ENCODE measurements around the gene SLC35G6. TPM values are rescaled to one million over a fixed set of nuclear protein-coding genes. Genes with fewer than 3 reads are reported as not detected.
A peak's percentile ranks its signal among the peaks of the same experiment; 100 is the strongest.
"Not testable (repeated sequence)": the region's sequence is repeated elsewhere in the genome, so short reads cannot be mapped to it uniquely, and the experiment has no call there.

SLC35G6 gene
- total RNA-seq, 1 donor = not detected

DNA sequence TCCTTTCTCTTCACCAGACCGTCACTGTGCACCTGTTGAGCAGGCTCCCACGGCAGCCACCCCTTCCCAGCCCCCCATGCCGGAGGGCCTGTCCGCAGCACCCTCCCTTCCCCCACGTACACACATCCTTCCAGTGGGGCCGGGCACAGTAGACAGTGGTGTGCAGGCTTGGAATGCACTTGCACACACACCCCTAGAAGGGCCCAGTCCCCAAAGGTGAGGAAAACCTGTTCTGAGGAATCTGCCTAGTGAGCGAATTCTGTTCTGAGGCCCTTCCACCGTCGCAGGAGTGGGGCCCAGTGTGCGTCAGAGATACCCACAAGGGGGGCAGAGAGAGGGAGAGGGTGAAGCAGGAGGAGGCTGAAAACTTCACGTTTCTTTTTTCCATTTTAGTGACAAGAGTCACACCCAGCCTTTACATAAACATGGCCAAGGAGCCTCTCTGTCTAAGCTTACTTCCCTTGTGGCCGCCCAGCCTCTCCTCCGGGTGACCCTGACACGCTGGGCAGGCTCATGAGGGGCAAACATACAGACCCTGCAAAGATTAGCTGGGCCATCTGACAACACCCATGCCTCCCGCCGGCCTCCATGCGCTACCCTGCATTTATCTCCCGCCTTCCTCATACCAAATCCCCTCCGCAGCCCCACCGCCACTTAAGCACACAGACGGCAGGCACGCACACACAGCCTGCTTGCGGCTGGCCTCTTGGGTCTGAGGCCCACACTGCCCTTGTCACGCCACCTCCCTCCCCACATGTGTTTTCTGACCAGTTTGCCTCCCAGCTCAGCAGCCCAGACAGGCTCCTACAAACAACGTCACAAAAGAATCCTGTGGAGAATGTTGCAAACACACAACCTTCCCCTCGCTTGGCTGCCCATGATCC lies 3.6 kb upstream of the SLC35G6 start:
- peak in 1 of 3 donors; percentile 54 for DNase-seq (ENCODE audit: low read depth in 2 of 3, low spot score in 2 of 3)

DNA sequence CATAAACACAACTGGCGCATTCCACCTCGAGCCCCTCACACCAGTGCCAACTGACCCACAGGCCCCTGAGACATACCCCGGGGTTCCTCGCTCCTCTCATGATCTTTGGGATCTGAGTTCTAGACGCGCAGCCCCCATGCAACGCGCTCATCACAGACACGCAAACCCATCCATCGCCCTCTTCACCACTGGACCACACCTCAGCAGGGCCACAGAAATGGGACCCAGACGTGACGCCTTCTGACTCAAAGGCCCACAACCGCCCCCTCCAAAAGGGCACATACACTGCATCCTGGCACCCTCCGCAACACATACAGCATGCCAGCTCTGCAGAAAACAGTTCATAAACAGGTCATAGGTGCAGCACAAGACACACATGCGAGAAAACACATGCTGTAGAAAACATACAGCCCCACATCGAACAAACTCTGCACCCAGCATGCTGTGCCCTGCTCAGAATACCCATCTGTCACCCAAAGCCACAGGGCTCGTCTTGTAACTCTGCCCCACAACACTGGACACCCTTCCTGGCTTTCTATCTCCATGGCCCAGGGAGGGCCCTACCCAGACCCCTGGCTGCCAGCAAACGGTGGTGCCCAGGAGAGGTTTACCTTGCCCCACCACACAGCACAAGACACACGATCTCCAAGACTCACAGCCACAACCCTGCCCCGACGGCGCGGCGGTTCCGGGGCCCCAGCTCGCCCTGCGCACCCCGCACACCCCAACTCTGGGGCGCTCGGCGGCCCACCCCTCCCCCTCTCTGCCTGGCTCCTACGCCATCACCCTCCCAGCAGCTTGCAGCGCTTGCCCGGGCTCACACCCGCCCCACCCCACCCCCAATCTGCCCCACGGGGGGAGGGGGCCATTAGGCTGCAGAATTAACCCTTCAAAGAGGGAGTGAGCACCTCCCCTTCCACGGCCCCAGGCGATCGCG lies 2.7 kb upstream of the SLC35G6 start:
- peak in 2 of 3 donors; percentile 47 to 69 for DNase-seq (ENCODE audit: low read depth in 2 of 3, low spot score in 2 of 3)

DNA sequence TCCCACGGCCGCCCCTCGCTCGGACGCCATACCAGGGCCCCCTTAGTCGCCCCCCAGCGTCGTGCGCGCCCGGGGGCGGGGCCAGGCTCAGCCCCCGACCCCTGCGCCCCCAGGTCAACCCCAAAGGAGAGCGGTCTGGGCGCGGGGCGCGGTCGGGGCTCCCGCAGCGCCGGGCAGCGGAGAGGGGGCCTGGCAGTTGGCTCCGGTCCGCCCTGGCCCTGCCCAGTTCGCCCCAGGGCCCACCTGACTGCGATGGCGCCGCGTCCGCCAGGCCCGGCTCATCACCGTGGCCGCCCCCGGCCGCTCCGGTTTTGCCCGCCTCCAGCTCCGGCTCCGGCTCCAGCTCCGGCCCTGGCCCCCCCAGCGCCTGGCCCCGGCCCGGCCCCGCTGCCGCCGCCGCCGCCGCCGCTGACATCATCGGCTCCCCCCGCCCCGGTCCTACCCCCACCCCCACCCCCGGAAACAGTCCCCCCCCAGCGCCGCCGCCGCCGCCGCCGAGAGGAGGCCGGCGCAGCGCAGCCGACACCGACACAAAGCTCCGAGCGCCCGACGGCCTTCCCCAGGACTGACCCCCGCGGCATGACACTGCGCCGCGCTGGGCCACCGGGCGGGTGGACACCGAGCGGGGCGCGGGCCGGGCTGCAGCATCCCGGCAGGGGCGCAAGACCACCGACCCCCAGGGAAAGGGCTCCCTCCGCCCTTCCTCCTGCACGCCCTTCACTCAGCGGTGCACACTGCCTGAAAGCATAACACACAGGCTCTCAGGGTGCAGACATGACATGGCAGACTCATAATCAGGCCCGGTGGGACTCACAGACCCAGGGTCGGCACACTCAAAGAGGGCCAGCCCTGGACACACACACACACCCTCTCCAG lies 1.8 kb upstream of the SLC35G6 start, which contains the start of gene ZBTB4:
ZBTB4 (minus strand) TSS at position 419 of the 876 bp plus-strand sequence. CDS start 12,830 bp downstream, outside the sequence.
- peak; percentile 52 to 59 (median 55) for DNase-seq (ENCODE audit: low read depth in 2 of 3, low spot score in 2 of 3)

DNA sequence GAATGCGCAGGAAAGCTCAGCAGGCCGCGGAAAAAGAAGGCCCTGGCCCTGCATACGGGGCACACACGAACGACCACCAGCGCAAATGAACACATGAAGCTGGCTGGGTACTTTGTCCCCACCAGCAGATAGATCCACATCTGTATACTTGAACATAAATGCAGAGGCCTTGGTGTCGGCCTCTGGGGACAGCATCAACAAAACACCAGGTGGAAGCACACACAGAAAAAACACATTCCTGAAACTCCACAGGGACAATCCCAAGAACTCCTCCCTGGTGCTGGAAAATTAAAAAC lies 1.2 kb upstream of the SLC35G6 start:
- DNase-seq (ENCODE audit: low read depth in 2 of 3, low spot score in 2 of 3) = no peak

DNA sequence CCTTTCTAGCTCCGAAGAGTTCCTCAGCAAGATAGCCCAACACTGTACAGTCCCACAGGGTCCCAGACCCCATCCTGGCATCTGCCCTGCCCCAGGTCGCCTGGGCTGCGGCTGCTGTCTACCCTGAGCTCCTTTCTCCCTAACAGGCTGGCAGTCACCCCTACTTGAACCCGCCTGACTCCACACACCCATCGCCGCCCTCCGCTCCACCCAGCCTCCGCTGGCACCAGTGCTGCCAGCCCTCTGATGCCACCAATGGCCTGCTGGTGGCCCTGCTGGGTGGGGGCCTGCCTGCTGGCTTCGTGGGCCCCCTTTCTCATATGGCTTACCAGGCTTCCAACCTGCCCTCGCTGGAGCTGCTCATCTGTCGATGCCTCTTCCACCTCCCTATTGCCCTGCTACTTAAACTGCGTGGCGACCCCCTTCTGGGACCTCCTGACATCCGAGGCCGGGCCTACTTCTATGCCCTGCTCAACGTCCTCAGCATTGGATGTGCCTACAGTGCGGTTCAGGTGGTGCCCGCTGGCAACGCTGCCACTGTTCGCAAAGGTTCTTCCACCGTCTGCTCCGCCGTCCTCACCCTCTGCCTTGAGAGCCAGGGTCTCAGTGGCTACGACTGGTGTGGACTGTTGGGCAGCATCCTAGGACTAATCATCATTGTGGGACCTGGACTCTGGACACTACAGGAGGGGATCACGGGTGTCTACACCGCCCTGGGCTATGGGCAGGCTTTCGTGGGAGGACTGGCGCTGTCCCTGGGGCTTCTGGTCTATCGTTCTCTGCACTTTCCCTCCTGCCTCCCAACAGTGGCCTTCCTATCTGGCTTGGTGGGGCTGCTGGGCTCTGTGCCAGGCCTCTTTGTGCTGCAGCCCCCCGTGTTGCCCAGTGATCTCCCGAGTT lies 846 bp downstream of the SLC35G6 start:
- DNase-seq (ENCODE audit: low read depth in 2 of 3, low spot score in 2 of 3) = not testable (repeated sequence)

DNA sequence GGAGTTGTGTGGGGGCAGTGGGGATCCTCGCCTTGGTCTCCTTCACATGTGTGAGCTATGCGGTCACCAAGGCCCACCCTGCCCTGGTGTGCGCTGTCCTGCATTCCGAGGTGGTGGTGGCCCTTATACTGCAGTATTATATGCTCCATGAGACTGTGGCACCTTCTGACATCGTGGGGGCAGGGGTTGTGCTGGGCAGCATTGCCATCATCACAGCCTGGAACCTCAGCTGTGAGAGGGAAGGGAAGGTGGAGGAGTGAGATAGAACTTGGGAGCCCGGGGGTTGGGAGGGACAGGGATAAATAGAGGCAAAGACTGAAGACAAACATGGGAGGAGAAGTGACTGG lies 1.5 kb downstream of the SLC35G6 start:
- not testable (repeated sequence) for DNase-seq (ENCODE audit: low read depth in 2 of 3, low spot score in 2 of 3)

DNA sequence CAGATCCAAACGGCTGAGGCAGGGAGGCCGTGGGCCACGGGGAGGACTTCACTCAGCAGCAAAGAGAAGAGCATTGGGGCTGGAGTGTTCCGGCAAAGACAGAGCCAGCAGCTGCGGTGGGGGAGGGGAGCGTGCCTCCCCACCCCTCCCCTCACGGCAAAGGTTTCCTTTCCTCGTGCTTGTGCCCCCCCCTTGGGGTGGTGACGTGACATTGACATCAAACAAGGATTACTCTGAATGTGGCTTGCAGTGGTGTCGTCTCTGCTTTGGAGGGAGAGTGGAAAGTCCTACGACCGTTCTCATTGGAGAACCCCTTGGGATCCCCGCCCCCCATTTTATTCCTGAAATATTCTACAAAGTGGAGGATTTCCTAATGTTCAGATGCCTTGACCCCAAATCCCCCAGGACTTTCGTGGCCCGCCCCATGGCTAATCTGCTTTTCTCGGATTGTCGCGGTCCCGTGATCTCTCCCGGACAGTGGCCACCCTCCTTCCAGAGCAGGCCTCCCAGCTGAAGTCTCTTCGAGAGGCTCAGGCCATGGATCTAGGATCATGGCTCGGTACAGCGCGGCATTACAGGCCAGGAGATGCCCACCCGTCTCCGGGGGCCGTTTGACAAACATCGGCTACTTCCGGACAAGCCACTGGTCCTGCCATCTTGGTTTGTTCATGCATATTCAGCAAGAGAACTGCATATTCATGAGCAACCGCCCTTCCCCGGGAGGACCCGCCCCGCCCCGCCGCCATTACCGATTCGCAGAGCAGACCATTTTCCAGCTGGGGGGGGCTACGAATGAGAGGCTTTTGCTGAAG lies 2.2 kb downstream of the SLC35G6 start:
- DNase-seq (ENCODE audit: low read depth in 2 of 3, low spot score in 2 of 3) = peak; percentile 81 to 97 (median 93)

DNA sequence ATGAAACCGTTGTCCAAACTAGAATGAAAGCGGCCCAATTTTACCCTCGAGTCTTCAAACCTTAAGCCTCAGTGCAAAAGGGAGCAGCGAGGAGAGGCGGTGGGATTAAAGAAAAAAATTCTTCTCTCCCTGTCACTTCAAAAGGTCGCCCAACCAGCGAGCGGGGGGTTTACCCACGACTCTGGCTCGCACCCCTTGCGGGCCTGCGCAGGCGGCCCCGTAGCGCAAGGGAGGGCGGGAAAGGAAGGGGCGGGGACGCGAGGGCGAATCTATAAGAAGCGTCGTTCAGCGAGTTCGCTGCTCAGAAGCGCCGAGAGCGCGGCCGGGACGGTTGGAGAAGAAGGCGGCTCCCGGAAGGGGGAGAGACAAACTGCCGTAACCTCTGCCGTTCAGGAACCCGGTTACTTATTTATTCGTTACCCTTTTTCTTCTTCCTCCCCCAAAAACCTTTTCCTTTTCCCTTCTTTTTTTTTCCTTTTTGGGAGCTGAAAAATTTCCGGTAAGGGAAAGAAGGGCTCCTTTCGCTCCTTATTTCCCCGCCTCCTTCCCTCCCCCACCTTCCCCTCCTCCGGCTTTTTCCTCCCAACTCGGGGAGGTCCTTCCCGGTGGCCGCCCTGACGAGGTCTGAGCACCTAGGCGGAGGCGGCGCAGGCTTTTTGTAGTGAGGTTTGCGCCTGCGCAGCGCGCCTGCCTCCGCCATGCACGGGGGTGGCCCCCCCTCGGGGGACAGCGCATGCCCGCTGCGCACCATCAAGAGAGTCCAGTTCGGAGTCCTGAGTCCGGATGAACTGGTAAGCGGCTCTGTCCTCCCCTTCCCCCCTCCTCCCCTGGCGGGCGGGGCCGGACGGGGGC lies 3.0 kb downstream of the SLC35G6 start, which contains the start of gene POLR2A:
POLR2A (plus strand) TSS at position 300 of the 852 bp plus-strand sequence.
- peak; percentile 98 to 100 (median 98) for DNase-seq (ENCODE audit: low read depth in 2 of 3, low spot score in 2 of 3)

DNA sequence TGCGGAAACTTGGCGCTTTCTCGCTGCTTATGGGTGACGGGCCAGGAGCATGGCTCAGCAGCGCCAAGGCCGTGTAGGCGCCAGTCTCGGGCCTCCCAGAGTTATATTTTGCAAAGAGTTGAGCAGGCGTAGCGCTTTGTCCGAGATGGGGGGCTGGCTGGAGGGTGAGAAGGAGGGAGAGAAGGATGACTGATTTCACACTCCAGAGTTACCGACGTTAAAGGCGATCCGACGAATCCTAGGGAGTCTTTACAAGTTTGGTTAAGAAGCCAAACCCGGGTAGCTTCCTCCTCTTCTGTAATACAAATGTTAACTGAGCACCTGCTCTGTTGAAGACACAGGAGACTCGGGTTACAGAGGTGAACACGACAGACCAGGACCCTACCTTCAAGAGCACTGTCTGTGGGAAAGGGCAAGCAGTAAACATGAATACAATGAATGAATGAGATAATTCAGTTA lies 3.7 kb downstream of the SLC35G6 start:
- no peak for DNase-seq (ENCODE audit: low read depth in 2 of 3, low spot score in 2 of 3)

DNA sequence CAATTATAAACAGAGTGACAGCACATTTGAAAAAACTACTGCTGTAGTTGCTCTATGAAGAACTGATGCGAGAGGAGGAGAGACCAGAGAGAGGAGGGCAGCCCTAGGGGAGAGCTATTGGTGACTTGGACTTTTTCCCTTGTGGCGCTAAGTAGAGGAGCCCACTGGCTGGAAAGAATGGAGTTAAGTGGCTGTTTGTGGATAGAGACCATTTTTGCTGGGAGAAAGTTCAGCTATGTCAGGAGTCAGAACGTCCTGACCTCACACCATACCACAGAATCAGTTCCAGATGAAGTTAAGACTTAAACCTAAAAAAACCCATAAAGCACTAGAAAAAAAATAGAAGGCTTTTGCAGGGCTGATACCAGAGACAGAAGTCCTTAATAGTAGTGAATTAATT lies 4.9 kb downstream of the SLC35G6 start:
- no peak for DNase-seq (ENCODE audit: low read depth in 2 of 3, low spot score in 2 of 3)

DNA sequence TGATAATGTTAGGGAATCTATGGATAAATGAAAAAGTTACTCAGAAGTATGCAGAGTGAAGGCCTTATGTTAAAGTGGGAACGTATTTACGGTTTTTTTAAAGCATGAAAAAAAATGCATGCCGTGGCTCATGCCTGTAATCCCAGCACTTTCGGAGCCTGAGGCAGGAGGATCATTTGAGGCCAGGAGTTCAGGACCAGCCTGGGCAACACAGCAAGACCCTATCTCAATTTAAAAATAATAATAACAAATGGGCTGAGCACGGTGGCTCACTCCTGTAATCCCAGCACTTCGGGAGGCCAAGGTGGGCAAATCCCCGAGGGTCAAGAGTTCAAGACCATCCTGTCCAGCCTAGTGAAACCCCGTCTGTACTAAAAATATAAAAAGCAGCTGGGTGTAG lies 8.9 kb downstream of the SLC35G6 start:
- no peak for DNase-seq (ENCODE audit: low read depth in 2 of 3, low spot score in 2 of 3)

DNA sequence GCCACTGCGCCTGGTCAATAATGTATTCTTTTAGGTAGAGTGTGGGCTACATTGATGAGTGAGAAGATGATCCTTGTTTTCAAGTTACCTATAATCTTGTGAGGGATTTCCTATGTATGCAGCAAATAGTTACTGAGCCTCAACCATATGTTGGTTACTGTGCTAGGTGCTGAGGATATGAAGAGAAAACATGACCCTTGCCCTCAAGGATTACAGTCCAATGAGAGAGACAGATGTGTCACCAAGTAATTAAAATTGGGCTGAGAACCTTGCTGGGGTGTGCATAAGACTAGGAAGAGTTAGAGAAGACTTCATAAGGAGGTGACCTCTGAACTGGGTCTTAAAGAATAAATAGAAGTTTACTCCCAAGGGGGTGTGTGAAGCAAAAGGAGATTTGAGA lies 10.3 kb downstream of the SLC35G6 start:
- DNase-seq (ENCODE audit: low read depth in 2 of 3, low spot score in 2 of 3) = no peak

DNA sequence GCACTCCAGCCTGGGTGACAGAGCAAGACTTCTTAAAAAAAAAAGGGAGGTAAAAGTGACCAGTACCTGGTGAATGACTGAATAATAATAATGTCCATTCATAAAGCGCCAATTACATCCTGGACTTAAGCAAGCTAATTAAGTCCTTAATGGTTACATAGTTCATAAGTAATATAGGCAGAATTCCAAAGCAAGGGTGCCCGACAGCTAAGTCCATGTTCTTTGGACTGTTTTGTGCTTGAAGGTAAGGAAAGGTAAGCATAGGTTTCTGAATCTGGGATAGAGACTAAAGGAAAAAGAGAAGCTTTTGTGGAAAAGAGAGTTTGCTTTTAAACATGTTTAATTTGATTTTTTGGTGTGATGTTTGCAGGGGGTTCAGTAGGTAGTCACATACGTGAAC lies 12.7 kb downstream of the SLC35G6 start:
- DNase-seq (ENCODE audit: low read depth in 2 of 3, low spot score in 2 of 3) = no peak

DNA sequence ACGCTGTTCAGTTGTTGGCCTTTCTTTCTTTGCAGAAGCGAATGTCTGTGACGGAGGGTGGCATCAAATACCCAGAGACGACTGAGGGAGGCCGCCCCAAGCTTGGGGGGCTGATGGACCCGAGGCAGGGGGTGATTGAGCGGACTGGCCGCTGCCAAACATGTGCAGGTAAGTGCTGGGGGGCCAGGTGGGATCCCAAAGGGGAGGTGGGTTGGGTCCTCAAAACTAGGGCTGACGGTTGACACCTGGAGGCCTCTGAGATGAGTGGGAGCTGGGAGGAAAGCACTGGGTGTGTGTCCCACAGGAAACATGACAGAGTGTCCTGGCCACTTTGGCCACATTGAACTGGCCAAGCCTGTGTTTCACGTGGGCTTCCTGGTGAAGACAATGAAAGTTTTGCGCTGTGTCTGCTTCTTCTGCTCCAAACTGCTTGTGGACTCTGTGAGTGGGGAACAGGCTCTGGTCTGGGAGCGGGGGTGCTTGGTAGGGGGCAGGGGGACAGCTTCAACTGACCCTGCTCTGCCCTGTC lies 14.7 kb downstream of the SLC35G6 start:
- no peak for DNase-seq (ENCODE audit: low read depth in 2 of 3, low spot score in 2 of 3)

DNA sequence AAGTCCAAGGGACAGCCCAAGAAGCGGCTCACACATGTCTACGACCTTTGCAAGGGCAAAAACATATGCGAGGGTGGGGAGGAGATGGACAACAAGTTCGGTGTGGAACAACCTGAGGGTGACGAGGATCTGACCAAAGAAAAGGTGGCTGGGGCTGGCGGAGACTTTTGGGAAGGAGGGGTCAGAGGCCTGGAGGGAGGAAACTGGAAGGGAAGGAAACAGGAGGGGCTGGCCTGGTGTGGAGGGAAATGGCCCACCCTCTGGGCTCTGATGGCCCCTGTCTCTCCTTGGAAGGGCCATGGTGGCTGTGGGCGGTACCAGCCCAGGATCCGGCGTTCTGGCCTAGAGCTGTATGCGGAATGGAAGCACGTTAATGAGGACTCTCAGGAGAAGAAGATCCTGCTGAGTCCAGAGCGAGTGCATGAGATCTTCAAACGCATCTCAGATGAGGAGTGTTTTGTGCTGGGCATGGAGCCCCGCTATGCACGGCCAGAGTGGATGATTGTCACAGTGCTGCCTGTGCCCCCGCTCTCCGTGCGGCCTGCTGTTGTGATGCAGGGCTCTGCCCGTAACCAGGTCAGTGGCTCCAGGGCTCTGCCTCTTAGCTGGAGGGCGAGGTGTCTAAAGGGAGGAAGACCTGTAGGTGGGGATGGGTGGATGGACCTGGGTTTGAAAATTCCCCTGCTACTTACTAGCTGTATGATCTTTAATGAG lies 15.4 kb downstream of the SLC35G6 start:
- no peak for DNase-seq (ENCODE audit: low read depth in 2 of 3, low spot score in 2 of 3)

DNA sequence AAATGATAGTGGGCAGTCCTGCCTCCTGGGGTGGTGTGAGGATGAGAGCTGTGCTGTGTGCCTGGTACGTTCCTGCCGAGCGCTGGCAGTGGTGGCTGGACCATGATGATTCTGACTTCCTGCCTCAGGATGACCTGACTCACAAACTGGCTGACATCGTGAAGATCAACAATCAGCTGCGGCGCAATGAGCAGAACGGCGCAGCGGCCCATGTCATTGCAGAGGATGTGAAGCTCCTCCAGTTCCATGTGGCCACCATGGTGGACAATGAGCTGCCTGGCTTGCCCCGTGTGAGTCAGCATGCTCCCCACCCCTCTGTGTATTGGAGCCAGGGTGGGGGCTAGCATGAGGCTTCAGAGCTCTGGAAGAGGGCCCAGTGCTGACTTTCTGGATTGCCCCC lies 16.0 kb downstream of the SLC35G6 start:
- no peak for DNase-seq (ENCODE audit: low read depth in 2 of 3, low spot score in 2 of 3)

DNA sequence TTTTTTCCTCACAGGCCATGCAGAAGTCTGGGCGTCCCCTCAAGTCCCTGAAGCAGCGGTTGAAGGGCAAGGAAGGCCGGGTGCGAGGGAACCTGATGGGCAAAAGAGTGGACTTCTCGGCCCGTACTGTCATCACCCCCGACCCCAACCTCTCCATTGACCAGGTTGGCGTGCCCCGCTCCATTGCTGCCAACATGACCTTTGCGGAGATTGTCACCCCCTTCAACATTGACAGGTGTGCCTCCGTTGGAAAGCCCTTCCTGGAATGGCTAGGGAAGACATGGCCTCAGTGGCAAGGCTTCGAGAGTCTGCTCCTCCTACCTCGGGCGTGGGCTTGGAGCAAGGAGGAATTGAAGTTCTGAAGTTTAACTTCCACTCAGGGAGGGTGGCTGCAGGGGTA lies 16.4 kb downstream of the SLC35G6 start:
- no peak for DNase-seq (ENCODE audit: low read depth in 2 of 3, low spot score in 2 of 3)

All from hematopoietic multipotent progenitor cell (in vitro differentiated cells).